ENCODE results near the gene C9orf50.

The C9orf50 gene

DNA sequence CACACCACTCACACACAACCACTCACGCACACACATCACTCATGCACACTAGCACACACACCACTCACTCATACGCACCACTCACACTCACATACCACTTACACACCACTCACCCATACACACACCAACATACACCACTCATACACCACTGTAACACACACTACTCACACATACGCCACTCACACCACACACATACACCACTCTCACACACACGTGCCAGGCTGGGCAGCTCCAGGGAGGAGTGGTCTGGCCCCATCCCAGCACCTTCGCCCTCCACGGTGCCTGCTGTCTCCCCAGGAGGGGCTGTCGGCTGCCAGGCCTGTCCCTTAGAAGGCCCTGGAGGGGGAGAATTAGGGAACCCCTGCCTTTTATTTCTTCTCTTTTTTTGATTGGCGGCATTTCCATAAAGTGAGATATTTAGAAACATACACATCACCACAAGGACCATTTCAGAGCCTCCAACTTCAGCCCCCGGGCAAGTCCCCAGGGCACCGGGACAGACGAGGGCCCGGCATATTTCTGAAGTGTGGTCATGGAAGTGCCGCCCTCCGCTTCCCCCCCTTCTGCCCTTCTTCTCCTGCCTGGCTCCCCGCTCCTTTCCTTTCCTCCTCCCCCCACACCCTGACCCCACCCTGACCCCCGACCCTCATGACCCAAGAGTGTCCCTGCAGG, 27.3 kb upstream of the C9orf50 start:
- Histone ChIP-seq H3K4me1 (ENCODE audit: control insufficient read depth, insufficient read depth, low read length) (no peaks in the 10 kb centered on the region), H3K27ac (ENCODE audit: extremely low read depth, low read depth, low read length) (no peak overlapping the region), H3K36me3 (ENCODE audit: control insufficient read depth in 2 of 2, insufficient read depth in 1 of 2, low read length in 2 of 2) (no peaks in the 10 kb centered on the region), H3K9me3 (ENCODE audit: control insufficient read depth, insufficient read depth, low read depth, low read length) (no peaks in the 10 kb centered on the region), H3K4me3 (ENCODE audit: low read depth, low read length) (no peak overlapping the region)
- ChIA-PET POLR2A (no interaction called here), CTCF (no interaction called here)
- TF ChIP-seq, protein P1, sequence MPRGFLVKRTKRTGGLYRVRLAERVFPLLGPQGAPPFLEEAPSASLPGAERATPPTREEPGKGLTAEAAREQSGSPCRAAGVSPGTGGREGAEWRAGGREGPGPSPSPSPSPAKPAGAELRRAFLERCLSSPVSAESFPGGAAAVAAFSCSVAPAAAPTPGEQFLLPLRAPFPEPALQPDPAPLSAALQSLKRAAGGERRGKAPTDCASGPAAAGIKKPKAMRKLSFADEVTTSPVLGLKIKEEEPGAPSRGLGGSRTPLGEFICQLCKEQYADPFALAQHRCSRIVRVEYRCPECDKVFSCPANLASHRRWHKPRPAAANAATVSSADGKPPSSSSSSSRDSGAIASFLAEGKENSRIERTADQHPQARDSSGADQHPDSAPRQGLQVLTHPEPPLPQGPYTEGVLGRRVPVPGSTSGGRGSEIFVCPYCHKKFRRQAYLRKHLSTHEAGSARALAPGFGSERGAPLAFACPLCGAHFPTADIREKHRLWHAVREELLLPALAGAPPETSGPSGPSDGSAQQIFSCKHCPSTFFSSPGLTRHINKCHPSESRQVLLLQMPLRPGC (tag by site-specific recombination; IDR thresholded peaks at IDR 0.05): 0 out of 2 replicates have a peak, but pooled peaks have one; percentile 34
- TF ChIP-seq OVOL3 (tag by site-specific recombination; IDR thresholded peaks at IDR 0.05) (no peak), PRDM1 (tag by site-specific recombination; IDR thresholded peaks at IDR 0.05) (no peak), GLI4 (tag by site-specific recombination; IDR thresholded peaks at IDR 0.05) (0 out of 2 replicates have a peak, but pooled peaks have one; percentile 24), ZNF791 (tag by site-specific recombination; IDR thresholded peaks at IDR 0.05) (no peak), ZNF629 (tag by site-specific recombination; IDR thresholded peaks at IDR 0.05) (no peak)
- TF ChIP-seq, protein P2, sequence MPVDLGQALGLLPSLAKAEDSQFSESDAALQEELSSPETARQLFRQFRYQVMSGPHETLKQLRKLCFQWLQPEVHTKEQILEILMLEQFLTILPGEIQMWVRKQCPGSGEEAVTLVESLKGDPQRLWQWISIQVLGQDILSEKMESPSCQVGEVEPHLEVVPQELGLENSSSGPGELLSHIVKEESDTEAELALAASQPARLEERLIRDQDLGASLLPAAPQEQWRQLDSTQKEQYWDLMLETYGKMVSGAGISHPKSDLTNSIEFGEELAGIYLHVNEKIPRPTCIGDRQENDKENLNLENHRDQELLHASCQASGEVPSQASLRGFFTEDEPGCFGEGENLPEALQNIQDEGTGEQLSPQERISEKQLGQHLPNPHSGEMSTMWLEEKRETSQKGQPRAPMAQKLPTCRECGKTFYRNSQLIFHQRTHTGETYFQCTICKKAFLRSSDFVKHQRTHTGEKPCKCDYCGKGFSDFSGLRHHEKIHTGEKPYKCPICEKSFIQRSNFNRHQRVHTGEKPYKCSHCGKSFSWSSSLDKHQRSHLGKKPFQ (tag by site-specific recombination; IDR thresholded peaks at IDR 0.05): peak; percentile 86; the same call in 1 of the 2 replicates

DNA sequence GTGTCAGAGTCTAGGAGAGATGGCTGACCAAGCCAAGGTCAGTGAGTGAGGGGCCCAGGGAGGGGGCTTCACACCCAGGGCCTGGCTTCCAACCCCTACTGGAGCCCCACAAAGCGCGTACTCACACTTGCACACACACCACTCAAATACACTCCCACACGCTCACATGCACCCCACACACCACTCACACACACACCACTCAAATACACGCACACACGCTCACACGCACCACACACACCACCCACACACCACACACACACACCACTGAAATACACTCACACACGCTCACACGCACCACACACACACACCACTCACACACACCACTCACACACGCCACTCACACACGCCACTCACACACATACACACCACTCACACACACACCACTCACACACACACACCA, 26.7 kb upstream of the C9orf50 start:
- H3K36me3 ChIP-seq (ENCODE audit: control insufficient read depth in 2 of 2, insufficient read depth in 1 of 2, low read length in 2 of 2): no peaks in the 10 kb centered on the region
- H3K27ac ChIP-seq (ENCODE audit: extremely low read depth, low read depth, low read length): no peak overlapping the region
- H3K4me1 ChIP-seq (ENCODE audit: control insufficient read depth, insufficient read depth, low read length): no peaks in the 10 kb centered on the region
- TF ChIP-seq EGR2 (tag by site-specific recombination; IDR thresholded peaks at IDR 0.05; ENCODE audit: low read depth) (peak; percentile 93), ZFHX2 (tag by site-specific recombination; conservative IDR thresholded peaks at IDR 0.05) (peak; percentile 95), ZNF132 (tag by site-specific recombination; IDR thresholded peaks at IDR 0.05; ENCODE audit: borderline replicate concordance) (no peak)
- TF ChIP-seq, protein P2 (tag by site-specific recombination; IDR thresholded peaks at IDR 0.05): peak; percentile 87
- POLR2A ChIA-PET: no interaction called here
- no peaks in the 10 kb centered on the region for H3K9me3 ChIP-seq (ENCODE audit: control insufficient read depth, insufficient read depth, low read depth, low read length)
- H3K4me3 ChIP-seq (ENCODE audit: low read depth, low read length): no peak overlapping the region
- CTCF ChIA-PET: interaction anchor here (0.7 kb wide), 1 partner anchor 91 kb away, joined by 3 read pairs; no protein-coding TSS in a partner anchor

DNA sequence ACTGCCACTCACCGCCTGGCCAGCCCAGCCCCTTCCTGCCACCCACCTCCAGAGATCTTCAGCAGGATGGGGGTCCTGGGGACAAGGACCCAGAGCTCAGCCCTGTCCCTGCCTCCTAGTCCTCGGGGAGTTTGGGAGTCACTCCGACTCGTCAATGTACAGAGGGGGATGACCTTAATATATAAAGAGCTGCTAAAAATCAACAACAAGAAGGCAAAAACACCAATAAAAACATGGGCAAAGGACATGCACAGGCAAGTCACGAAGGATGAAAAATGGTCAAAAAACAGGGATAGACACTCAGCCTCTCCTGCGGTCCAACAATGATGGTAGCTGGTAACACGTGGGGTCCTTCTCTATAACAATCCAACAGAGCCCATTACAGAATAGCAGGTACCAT, 25.8 kb upstream of the C9orf50 start:
- Histone ChIP-seq H3K36me3 (ENCODE audit: control insufficient read depth in 2 of 2, insufficient read depth in 1 of 2, low read length in 2 of 2) (no peaks in the 10 kb centered on the region), H3K9me3 (ENCODE audit: control insufficient read depth, insufficient read depth, low read depth, low read length) (no peaks in the 10 kb centered on the region), H3K4me3 (ENCODE audit: low read depth, low read length) (no peak overlapping the region), H3K27ac (ENCODE audit: extremely low read depth, low read depth, low read length) (no peak overlapping the region), H3K4me1 (ENCODE audit: control insufficient read depth, insufficient read depth, low read length) (no peaks in the 10 kb centered on the region)
- TF ChIP-seq ZNF202 (tag by site-specific recombination; IDR thresholded peaks at IDR 0.05; ENCODE audit: borderline replicate concordance) (peak; percentile 68; the same call in 1 of the 2 replicates), ZNF677 (tag by site-specific recombination; IDR thresholded peaks at IDR 0.05) (no peak)
- CTCF ChIA-PET: interaction anchor here (0.7 to 1.3 kb wide), 5 partner anchors 79 to 136 kb away, joined by 3 to 6 read pairs (median 4); no protein-coding TSS in a partner anchor
- POLR2A ChIA-PET: interaction anchor here (0.6 kb wide), 1 partner anchor 21 kb away, joined by 3 read pairs; the partner anchor contains the start of gene NTMT1
